GOT3 (cell line): Measurements from ENCODE around the gene SYNE1.
A peak's percentile ranks its signal among the peaks of the same experiment; 100 is the strongest.
"Not testable (repeated sequence)": the region's sequence is repeated elsewhere in the genome, so short reads cannot be mapped to it uniquely, and the experiment has no call there.

Experiments
- DNase-seq: peaks from one replicate; lab custom pipeline; 2025; ENCODE audit warnings: mixed read lengths; lab: John Stamatoyannopoulos, UW

Gene SYNE1

GRCh38 chr6:152372945-152373344, 264.2 kb downstream of the SYNE1 start:
- DNase-seq = no peak

- DNase-seq = no peak
These were observed 265.4 kb downstream of the SYNE1 start for GRCh38 chr6:152371775-152372174.

GRCh38 chr6:152368751-152369624, 268.2 kb downstream of the SYNE1 start:
- DNase-seq = no peak

GRCh38 chr6:152364866-152365265, 272.3 kb downstream of the SYNE1 start:
- no peak for DNase-seq

- DNase-seq = no peak
These were observed 277.1 kb downstream of the SYNE1 start for GRCh38 chr6:152360034-152360433.

- DNase-seq = no peak
These were observed 280.5 kb downstream of the SYNE1 start for GRCh38 chr6:152356662-152357061.

- DNase-seq = no peak
These were observed 281.1 kb downstream of the SYNE1 start for GRCh38 chr6:152356016-152356415.

- DNase-seq = no peak
These were observed 282.0 kb downstream of the SYNE1 start for GRCh38 chr6:152355166-152355565.

- no peak for DNase-seq
These were observed 283.7 kb downstream of the SYNE1 start for GRCh38 chr6:152353440-152353839.

- DNase-seq = no peak
These were observed 285.4 kb downstream of the SYNE1 start for GRCh38 chr6:152351742-152352141.

GRCh38 chr6:152351110-152351509, 286.1 kb downstream of the SYNE1 start:
- DNase-seq = no peak

- DNase-seq = no peak
These were observed 289.0 kb downstream of the SYNE1 start for GRCh38 chr6:152348116-152348515.

- DNase-seq = no peak
These were observed 293.3 kb downstream of the SYNE1 start for GRCh38 chr6:152343735-152344360.

GRCh38 chr6:152341596-152341995, 295.6 kb downstream of the SYNE1 start:
- no peak for DNase-seq

GRCh38 chr6:152338335-152339125, 298.6 kb downstream of the SYNE1 start:
- DNase-seq = peak; percentile 12

- DNase-seq = no peak
These were observed 302.6 kb downstream of the SYNE1 start for GRCh38 chr6:152334555-152334954.

GRCh38 chr6:152330961-152331360, 306.2 kb downstream of the SYNE1 start:
- DNase-seq = no peak

GRCh38 chr6:152329638-152330448, 307.3 kb downstream of the SYNE1 start:
- no peak for DNase-seq

- not testable (repeated sequence) for DNase-seq
These were observed 309.0 kb downstream of the SYNE1 start for GRCh38 chr6:152328200-152328599.

- no peak for DNase-seq
These were observed 313.8 kb downstream of the SYNE1 start for GRCh38 chr6:152323376-152323775.

- DNase-seq = no peak
These were observed 318.9 kb downstream of the SYNE1 start for GRCh38 chr6:152318278-152318677.

- DNase-seq = no peak
These were observed 321.1 kb downstream of the SYNE1 start for GRCh38 chr6:152316024-152316423.
